K562 (cell line): ENCODE data around the gene RASD1. TPM values are rescaled to one million over a fixed set of nuclear protein-coding genes. Genes with fewer than 3 reads are reported as not detected.

Experiments used
- ATAC-seq: fragments of 200-7000 bp; cut with Tn5 transposase; 3 replicates; pipeline ENCODE4 v1.9.1; 2020; ENCODE audit warnings: moderate library complexity
- BruUV-seq: library from RNA; stranded (reverse); fragments of 400-500 nt; replicated peaks from 2 replicates; lab custom pipeline; 2021; lab: Mats Ljungman, UMichigan
- CTCF ChIA-PET: fragments of 300-600 bp; formaldehyde crosslinking; extraction: SDS; loops from one replicate; lab custom pipeline; 2021; ENCODE audit warnings: low intra/inter-chr PET ratio; lab: Yijun Ruan, JAX
- POLR2A ChIA-PET: fragments of 300-600, 350-650 bp; sonication (Branson Sonifier 250); formaldehyde crosslinking; extraction: SDS; loops from one replicate; lab custom pipeline; 2021; ENCODE audit warnings: antibody characterized with exemption, inconsistent platforms; lab: Yijun Ruan, JAX
- DNase-seq, 4 experiments: peaks; one replicate each; pipeline versions ENCODE4 v3.0.0 to v3.0.0-alpha.2; 2011 to 2018; ENCODE audit warnings: low spot score in 3 of 4, mixed read lengths in 3 of 4; ENCODE audit errors: extremely low read depth in 1 of 4
- FAIRE-seq: peaks from 2 replicates; lab custom pipeline; 2011; peaks lifted over from hg19 to GRCh38; lab: Jason Lieb, UNC
- H2AFZ ChIP-seq: 2 replicates; pipeline ENCODE4 v1.6.0; 2011; ENCODE audit warnings: low read depth, low read length, control low read depth, inconsistent platforms
- H3K27ac ChIP-seq: fragments of 200-600 bp; 3 replicates; pipeline ENCODE4 v1.8.0; 2011; ENCODE audit warnings: low read depth, mild to moderate bottlenecking, control low read depth, inconsistent platforms, low read length, moderate library complexity, mixed read lengths; ENCODE audit errors: extremely low read depth
- H3K27me3 ChIP-seq, 2 experiments: fragments of 300-600 bp in 1 of 2; 2 replicates in 1 of 2; 3 replicates in 1 of 2; pipeline versions ENCODE4 v1.6.0 to v1.8.0; 2011; ENCODE audit warnings: inconsistent platforms in 2 of 2, low read length in 2 of 2, mild to moderate bottlenecking in 1 of 2, mixed read lengths in 1 of 2, moderate library complexity in 1 of 2; ENCODE audit not compliant: control insufficient read depth in 2 of 2, insufficient read depth in 2 of 2
- H3K36me3 ChIP-seq: fragments of 300-600 bp; 3 replicates; pipeline ENCODE4 v1.8.0; 2011; ENCODE audit warnings: mild to moderate bottlenecking, low read length, inconsistent platforms; ENCODE audit not compliant: control insufficient read depth, insufficient read depth
- H3K4me1 ChIP-seq, 2 experiments: fragments of 200-600 bp in 1 of 2; replicated peaks in 1 of 2; 2 replicates in 1 of 2; 3 replicates in 1 of 2; pipeline versions ENCODE4 v1.5.1 to v1.8.0; 2011; ENCODE audit warnings: inconsistent platforms in 2 of 2, low read length in 2 of 2, mild to moderate bottlenecking in 1 of 2, mixed read lengths in 1 of 2, moderate library complexity in 1 of 2; ENCODE audit not compliant: control insufficient read depth in 2 of 2, insufficient read depth in 2 of 2
- H3K4me2 ChIP-seq: 2 replicates; pipeline ENCODE4 v1.6.1; 2011; ENCODE audit warnings: low read length, control low read depth, inconsistent platforms, mixed read lengths; ENCODE audit not compliant: insufficient read depth
- H3K4me3 ChIP-seq: fragments of 200-600 bp; sonication (generic), shearing (Covaris generic); 2 replicates; pipeline ENCODE4 v1.5.1; 2016; ENCODE audit warnings: control low read depth, inconsistent platforms
- H3K79me2 ChIP-seq: fragments of 200-600 bp; 3 replicates; pipeline ENCODE4 v1.8.0; 2011; ENCODE audit warnings: low read length, inconsistent platforms; ENCODE audit not compliant: control insufficient read depth, insufficient read depth
- H3K9ac ChIP-seq, 2 experiments: 2 replicates each; pipeline versions ENCODE4 v1.6.0 to v1.6.1; 2011; ENCODE audit warnings: low read depth in 2 of 2, low read length in 2 of 2, control low read depth in 1 of 2, inconsistent platforms in 1 of 2, mild to moderate bottlenecking in 1 of 2, mixed read lengths in 1 of 2; ENCODE audit not compliant: insufficient read depth in 1 of 2
- H3K9me1 ChIP-seq: one replicate; pipeline ENCODE4 v1.6.0; 2011; ENCODE audit warnings: inconsistent platforms, mild to moderate bottlenecking, low read length, moderate library complexity; ENCODE audit not compliant: control insufficient read depth, insufficient read depth
- H3K9me3 ChIP-seq: replicated peaks from 2 replicates; pipeline ENCODE4 v1.5.1; 2011; ENCODE audit warnings: low read depth, low read length, inconsistent platforms; ENCODE audit not compliant: control insufficient read depth, insufficient read depth
- H4K20me1 ChIP-seq: replicated peaks from 2 replicates; pipeline ENCODE4 v1.6.1; 2011; ENCODE audit warnings: low read length, inconsistent platforms, mixed read lengths; ENCODE audit not compliant: control insufficient read depth, insufficient read depth
- FIP1L1 ChIP-seq: fragments of 200-400 bp; formaldehyde crosslinking; IDR thresholded peaks from 2 replicates; pipeline ENCODE4 v1.6.1; 2018; ENCODE audit warnings: mild to moderate bottlenecking, low read depth, low read length; ENCODE audit not compliant: poor library complexity, severe bottlenecking
- GTF2A2 ChIP-seq: IDR thresholded peaks from 2 replicates; pipeline ENCODE4 v1.6.1; 2016; ENCODE audit warnings: mild to moderate bottlenecking, missing genetic modification characterization, missing compliant biosample characterization
- HLTF ChIP-seq: fragments of 450-650 bp; IDR thresholded peaks from 2 replicates; pipeline ENCODE4 v1.6.1; 2016
- POLR2AphosphoS5 ChIP-seq: IDR thresholded peaks from 2 replicates; pipeline ENCODE4 v1.6.1; 2011; ENCODE audit warnings: mild to moderate bottlenecking, low read depth, low read length, moderate library complexity; ENCODE audit not compliant: control insufficient read depth, insufficient read depth
- POLR2G ChIP-seq: fragments of 200-400 bp; formaldehyde crosslinking; IDR thresholded peaks from 2 replicates; pipeline ENCODE4 v1.6.1; 2017; ENCODE audit warnings: low read depth, mild to moderate bottlenecking, antibody characterized with exemption, low read length, moderate library complexity
- WGBS: fragments of 100-300 bp; shearing (Covaris generic); methylation state at CpG from one replicate; pipeline ENCODE4 v1.1.6; 2016; ENCODE audit warnings: low coverage, mixed read lengths; ENCODE audit not compliant: insufficient coverage; ENCODE audit errors: missing lambda C conversion rate; 5-methylcytosine and 5-hydroxymethylcytosine counted together
- in situ Hi-C: fragments of 300-500 bp; cut with MboI; formaldehyde crosslinking; loops from 4 replicates; pipeline ENCODE4 v1.15.0; 2018; ENCODE audit warnings: inconsistent platforms, mixed read lengths
- intact Hi-C: fragments of 100-400 bp; cut with micrococcal nuclease; formaldehyde crosslinking; loops from 2 replicates; pipeline ENCODE4 v1.14.2; 2022
- polyA plus RNA-seq, 8 experiments: library from polyadenylated mRNA; depleted of rRNA in 4 of 8; stranded (reverse) in 5 of 8; unstranded in 3 of 8; fragments of >200 nt; fragmentation: Nextera tagmentation in 2 of 8; fragmentation: Illumina TruSeq in 1 of 8; extraction: Ambion mirVana in 2 of 8; extraction: Trizol in 1 of 8; gene quantifications; 2 replicates each; pipeline versions ENCODE4 v1.2.1 to v1.2.3, GENCODE V29; 2011 to 2014; ENCODE audit warnings: inconsistent platforms in 1 of 8, missing spikeins in 1 of 8
- total RNA-seq, 7 experiments: library from RNA; depleted of rRNA in 6 of 7; stranded (reverse); fragments of >200 nt in 6 of 7; fragmentation: Illumina TruSeq in 2 of 7; extraction: Trizol in 2 of 7; gene quantifications; 2 replicates each; pipeline versions ENCODE4 v1.2.1 to v1.2.3, GENCODE V29; 2011 to 2021; ENCODE audit warnings: low replicate concordance in 1 of 7
- TF ChIP-seq, protein P1 (sequence below): sonication (generic); formaldehyde crosslinking; IDR thresholded peaks from 2 replicates; pipeline ENCODE4 v1.8.1; 2023; ENCODE audit warnings: mild to moderate bottlenecking, missing genetic modification reagents

Gene RASD1
- total and polyA plus RNA-seq, 9 of the 15 experiments (the other 6 are each of a cell fraction or from before 2014, with no cell fraction given), result 0.11 TPM; not detected in 8

DNA sequence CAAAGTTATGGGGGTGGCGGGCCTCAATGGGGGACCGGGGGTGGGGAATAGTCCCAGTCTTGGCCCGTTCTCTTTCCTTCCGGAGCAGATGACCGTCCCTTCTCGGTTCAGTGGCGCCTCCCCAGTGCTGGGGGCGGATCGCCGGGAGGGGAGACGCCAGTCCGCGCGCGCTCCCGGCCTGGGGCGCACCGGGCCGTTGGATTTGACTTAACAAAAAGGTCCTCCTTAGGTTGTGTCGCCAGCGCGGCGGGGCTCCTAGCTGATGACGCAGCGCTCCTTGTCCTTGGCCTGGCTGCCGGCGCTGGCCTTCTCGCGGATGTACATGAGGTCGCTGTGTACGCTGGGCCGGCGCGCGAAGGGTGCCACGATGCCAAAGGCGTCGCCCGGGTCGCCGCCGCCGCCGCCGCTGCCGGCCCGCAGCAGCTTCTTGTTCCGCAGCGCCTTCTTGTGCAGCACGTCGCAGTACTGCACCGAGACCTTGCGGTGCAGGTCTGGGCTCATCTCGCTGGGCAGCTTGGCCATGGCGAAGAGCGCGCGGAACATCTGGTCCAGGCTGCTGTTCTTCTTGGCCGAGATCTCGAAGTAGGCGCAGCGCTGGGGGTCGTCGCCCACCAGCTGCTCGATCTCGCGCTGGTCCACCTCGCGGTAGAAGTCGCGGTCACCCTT, 1.2 kb downstream of the RASD1 start:
- in situ Hi-C loops, result no loop called here
- Histone ChIP-seq H3K9me3 (no peaks in the 10 kb centered on the region), H3K79me2 (no peaks in the 10 kb centered on the region), H3K9ac (no peak overlapping the region), H3K9me1 (no peaks in the 10 kb centered on the region), H3K4me2 (no peak overlapping the region), H2AFZ (no peak overlapping the region), H4K20me1 (no peaks in the 10 kb centered on the region), H3K4me3 (no peak overlapping the region), H3K27me3 (peaks cover 0 to 6% of the 10 kb centered on the region in 2 experiments; a peak in 2 of 5 replicates), H3K27ac (no peak overlapping the region), H3K4me1 (peaks cover 0 to 20% of the 10 kb centered on the region in 2 experiments; a peak in 3 of 5 replicates), H3K36me3 (peaks cover 29% of the 10 kb centered on the region; the same call in 2 of the 3 replicates)
- intact Hi-C loops, result loop anchor here (5.0 kb wide), 2 partner anchors 138 to 147 kb away; no protein-coding TSS in a partner anchor
- FAIRE-seq, result no peak
- ATAC-seq, result no peak
- no peak for DNase-seq
- ChIA-PET CTCF (interaction anchor here (1.8 kb wide), 1 partner anchor 141 kb away, joined by 5 read pairs; no protein-coding TSS in a partner anchor), POLR2A (no interaction called here)
- 97% methylated on average over 15 of the region's 71 CpGs for WGBS
- TF ChIP-seq HLTF (no peak), GTF2A2 (tag) (no peak), POLR2AphosphoS5 (no peak), POLR2G (peak; percentile 58), FIP1L1 (peak; percentile 15)
- TF ChIP-seq, protein P1, sequence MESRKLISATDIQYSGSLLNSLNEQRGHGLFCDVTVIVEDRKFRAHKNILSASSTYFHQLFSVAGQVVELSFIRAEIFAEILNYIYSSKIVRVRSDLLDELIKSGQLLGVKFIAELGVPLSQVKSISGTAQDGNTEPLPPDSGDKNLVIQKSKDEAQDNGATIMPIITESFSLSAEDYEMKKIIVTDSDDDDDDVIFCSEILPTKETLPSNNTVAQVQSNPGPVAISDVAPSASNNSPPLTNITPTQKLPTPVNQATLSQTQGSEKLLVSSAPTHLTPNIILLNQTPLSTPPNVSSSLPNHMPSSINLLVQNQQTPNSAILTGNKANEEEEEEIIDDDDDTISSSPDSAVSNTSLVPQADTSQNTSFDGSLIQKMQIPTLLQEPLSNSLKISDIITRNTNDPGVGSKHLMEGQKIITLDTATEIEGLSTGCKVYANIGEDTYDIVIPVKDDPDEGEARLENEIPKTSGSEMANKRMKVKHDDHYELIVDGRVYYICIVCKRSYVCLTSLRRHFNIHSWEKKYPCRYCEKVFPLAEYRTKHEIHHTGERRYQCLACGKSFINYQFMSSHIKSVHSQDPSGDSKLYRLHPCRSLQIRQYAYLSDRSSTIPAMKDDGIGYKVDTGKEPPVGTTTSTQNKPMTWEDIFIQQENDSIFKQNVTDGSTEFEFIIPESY (CRISPR knock-in tag), result peak; percentile 65
- BruUV-seq, result no TSS peak
